Coronary artery (tissue), 2 donors: ENCODE measurements around the gene KRT78.

Experiments
- DNase-seq: peaks from one replicate; pipeline ENCODE4 v3.0.0-alpha.2; 2017; ENCODE audit warnings: low spot score
- H3K27ac ChIP-seq, 2 donors: fragments of 200-600 bp; sonication (generic); one replicate each; pipeline ENCODE4 v1.5.1; 2016 to 2019
- H3K4me3 ChIP-seq: fragments of 200-600 bp; sonication (generic); 2 replicates; pipeline ENCODE4 v1.5.1; 2016; ENCODE audit warnings: mild to moderate bottlenecking, moderate library complexity
- TF ChIP-seq, protein P1 (sequence below): fragments of 200-600 bp; sonication (generic); IDR thresholded peaks from one replicate; pipeline ENCODE4 v1.5.1; 2019; ENCODE audit warnings: antibody characterized with exemption

KRT78 gene

GRCh38 chr12:52828156-52828555 lies 20.6 kb downstream of the KRT78 start:
- no peak overlapping the region for H3K27ac ChIP-seq
- no peak overlapping the region for H3K4me3 ChIP-seq
- TF ChIP-seq, protein P1, sequence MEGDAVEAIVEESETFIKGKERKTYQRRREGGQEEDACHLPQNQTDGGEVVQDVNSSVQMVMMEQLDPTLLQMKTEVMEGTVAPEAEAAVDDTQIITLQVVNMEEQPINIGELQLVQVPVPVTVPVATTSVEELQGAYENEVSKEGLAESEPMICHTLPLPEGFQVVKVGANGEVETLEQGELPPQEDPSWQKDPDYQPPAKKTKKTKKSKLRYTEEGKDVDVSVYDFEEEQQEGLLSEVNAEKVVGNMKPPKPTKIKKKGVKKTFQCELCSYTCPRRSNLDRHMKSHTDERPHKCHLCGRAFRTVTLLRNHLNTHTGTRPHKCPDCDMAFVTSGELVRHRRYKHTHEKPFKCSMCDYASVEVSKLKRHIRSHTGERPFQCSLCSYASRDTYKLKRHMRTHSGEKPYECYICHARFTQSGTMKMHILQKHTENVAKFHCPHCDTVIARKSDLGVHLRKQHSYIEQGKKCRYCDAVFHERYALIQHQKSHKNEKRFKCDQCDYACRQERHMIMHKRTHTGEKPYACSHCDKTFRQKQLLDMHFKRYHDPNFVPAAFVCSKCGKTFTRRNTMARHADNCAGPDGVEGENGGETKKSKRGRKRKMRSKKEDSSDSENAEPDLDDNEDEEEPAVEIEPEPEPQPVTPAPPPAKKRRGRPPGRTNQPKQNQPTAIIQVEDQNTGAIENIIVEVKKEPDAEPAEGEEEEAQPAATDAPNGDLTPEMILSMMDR, result no peak
- no peak for DNase-seq

- DNase-seq, result no peak
- H3K4me3 ChIP-seq, result no peak overlapping the region
- TF ChIP-seq, protein P1, result no peak
- H3K27ac ChIP-seq, result no peak overlapping the region
Observed at GRCh38 chr12:52827499-52828090, 21.2 kb downstream of the KRT78 start.

GRCh38 chr12:52826611-52827498 lies 21.9 kb downstream of the KRT78 start:
- no peak overlapping the region for H3K4me3 ChIP-seq
- TF ChIP-seq, protein P1, result no peak
- DNase-seq, result no peak
- H3K27ac ChIP-seq, result no peak overlapping the region

DNA sequence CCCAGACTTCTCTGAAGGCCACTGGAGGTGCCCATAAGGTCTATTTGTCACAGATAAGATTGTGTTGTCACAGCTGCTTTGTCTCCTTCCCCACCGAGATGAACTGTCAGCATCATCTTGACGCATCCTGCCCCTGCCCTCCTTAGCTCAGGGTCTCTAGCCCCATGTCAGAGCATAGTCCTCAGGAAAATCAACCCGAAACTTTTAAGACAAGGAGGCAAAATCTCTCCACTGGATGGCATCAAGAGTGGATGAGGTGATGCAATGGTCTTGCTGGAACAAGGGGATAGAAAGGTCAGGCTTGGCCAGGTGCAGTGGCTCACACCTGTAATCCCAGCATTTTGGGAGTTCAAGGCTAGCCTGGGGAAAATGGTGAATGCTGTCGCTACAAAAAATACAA lies 22.8 kb downstream of the KRT78 start:
- TF ChIP-seq, protein P1, result no peak
- Histone ChIP-seq H3K4me3 (no peak overlapping the region), H3K27ac (no peak overlapping the region)
- no peak for DNase-seq

DNA sequence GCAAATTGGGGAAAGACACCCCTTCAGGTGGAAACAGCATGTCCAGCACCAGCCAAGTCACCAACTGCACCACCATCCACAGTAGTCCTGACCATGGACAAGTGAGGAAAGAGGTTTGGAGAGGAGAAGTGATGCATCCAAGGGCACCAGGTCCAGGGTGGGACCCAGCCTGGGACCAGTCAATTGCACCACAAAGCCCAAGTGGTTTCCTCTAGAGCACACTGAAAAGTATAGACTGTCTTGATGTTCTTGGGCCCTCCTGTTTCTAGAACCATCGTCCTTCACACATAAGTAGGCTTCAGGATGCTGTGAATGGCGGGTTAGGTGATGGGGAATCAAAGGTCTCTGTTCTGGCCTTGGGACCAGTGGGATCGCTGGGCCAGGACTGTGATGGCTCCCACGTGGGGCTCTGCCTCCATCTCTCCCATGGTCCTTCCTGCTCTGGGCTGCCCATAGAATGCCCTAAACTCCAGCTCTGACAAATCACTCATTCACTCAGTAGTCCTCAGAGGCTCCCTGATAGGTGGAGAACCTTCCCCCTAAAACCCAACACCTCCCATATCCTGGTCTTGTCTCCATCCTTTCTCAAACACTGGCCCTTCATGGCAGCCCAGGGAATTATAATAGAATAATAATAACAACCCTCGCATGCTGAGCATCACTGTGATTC lies 23.9 kb downstream of the KRT78 start:
- DNase-seq, result no peak
- Histone ChIP-seq H3K4me3 (no peak overlapping the region), H3K27ac (no peak overlapping the region)
- TF ChIP-seq, protein P1, result no peak

DNA sequence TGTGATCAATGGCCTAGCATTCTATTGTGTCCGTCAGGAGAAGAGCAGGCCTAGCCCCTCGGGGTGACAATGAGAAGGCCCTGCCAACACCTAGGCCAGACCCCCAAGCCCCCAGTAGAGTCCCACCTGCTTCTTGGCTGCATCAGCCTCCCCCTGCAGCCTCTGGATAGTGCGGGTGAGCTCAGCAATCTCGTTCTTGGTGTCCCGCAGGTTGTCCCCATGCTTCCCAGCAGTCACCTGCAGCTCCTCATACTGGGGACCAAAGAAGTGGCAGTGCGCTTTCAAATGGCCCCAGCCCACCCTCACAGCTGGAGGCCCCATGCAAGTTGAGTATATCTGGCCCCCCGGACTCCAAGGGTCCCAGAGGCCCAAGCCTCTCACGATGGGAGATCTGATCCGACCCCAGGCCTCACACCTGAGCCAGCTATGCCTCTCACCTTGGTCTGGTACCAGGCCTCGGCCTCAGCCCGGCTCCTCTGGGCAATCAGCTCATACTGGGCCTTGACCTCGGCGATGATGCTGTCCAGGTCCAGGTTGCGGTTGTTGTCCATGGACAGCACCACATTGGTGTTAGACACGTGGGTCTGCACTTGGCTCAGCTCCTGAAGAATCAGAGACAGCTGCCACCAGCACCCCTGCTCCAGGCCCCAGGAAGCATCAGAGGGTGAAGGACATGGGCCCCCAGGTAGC lies 24.9 kb downstream of the KRT78 start:
- DNase-seq, result no peak
- Histone ChIP-seq H3K27ac (no peak overlapping the region), H3K4me3 (no peak overlapping the region)
- TF ChIP-seq, protein P1, result no peak
